Thymus (tissue), 11 donors: ENCODE measurements around the gene VSTM2B. TPM values are rescaled to one million over a fixed set of nuclear protein-coding genes. Genes with fewer than 3 reads are reported as not detected.

Experiments used
- DNase-seq, 9 donors: peaks; one replicate each; pipeline ENCODE4 v3.0.0-alpha.2; 2013; ENCODE audit warnings: low spot score in 9 of 9, low read depth in 6 of 9, missing footprints in 1 of 9
- H3K27ac ChIP-seq, 2 donors: one replicate each; pipeline ENCODE4 v1.5.1; 2013; ENCODE audit warnings: control low read depth in 1 of 2, low read depth in 1 of 2, low read length in 1 of 2, mild to moderate bottlenecking in 1 of 2, moderate library complexity in 1 of 2
- H3K27me3 ChIP-seq, 2 donors: one replicate each; pipeline ENCODE4 v1.5.1; 2013; ENCODE audit warnings: low read length in 1 of 2; ENCODE audit not compliant: control insufficient read depth in 2 of 2, insufficient read depth in 1 of 2
- H3K36me3 ChIP-seq, 2 donors: one replicate each; pipeline ENCODE4 v1.5.1; 2013; ENCODE audit warnings: low read length in 1 of 2, mild to moderate bottlenecking in 1 of 2, moderate library complexity in 1 of 2; ENCODE audit not compliant: control insufficient read depth in 2 of 2, insufficient read depth in 2 of 2
- H3K4me1 ChIP-seq, 2 donors: one replicate each; pipeline ENCODE4 v1.5.1; 2013; ENCODE audit warnings: low read length in 2 of 2; ENCODE audit not compliant: control insufficient read depth in 2 of 2, insufficient read depth in 2 of 2
- H3K4me3 ChIP-seq, 2 donors: one replicate each; pipeline ENCODE4 v1.5.1; 2013; ENCODE audit warnings: low read length in 2 of 2, control low read depth in 1 of 2, mild to moderate bottlenecking in 1 of 2
- H3K9me3 ChIP-seq, 2 donors: one replicate each; pipeline ENCODE4 v1.5.1; 2013; ENCODE audit warnings: low read length in 1 of 2, mild to moderate bottlenecking in 1 of 2; ENCODE audit not compliant: control insufficient read depth in 2 of 2, insufficient read depth in 1 of 2
- WGBS: extraction: QIAGEN DNeasy Blood & Tissue Kit; methylation state at CpG from one replicate; pipeline ENCODE4 v1.1.7; 2013; 5-methylcytosine and 5-hydroxymethylcytosine counted together
- polyA plus RNA-seq: library from polyadenylated mRNA; stranded (reverse); fragments of 200-250 nt; gene quantifications from one replicate; pipeline ENCODE4 v1.2.3, GENCODE V29; 2013
- total RNA-seq: library from RNA; stranded (reverse); fragments of 120-200 nt; gene quantifications from one replicate; pipeline ENCODE4 v1.2.4, GENCODE V29; 2013
- donor health status: healthy.

The VSTM2B gene
- total and polyA plus RNA-seq, 2 donors, result 0.16 TPM; not detected in 1

DNA sequence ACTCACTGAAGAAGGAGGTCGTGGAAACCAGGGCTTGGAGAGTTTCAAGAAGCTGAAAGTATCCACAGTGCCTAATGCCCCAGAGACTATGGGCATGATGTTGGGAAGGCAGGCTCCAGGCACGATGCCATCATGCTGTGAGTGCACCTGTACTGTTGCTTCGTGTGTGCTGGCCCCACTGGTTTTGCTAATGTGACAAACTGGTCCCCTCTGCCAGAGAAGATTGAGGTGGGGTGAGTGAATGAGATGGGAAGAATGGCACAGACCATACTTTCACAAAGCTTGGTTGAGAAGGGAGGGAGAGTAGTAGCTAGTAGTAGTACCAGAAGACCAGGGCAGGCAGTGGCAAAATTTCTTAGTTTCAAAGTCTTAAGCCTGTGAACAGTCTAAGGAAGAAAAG lies 61.3 kb downstream of the VSTM2B start:
- Histone ChIP-seq H3K36me3 (no peaks in the 10 kb centered on the region), H3K27me3 (no peaks in the 10 kb centered on the region), H3K9me3 (no peaks in the 10 kb centered on the region), H3K27ac (no peak overlapping the region), H3K4me3 (no peak overlapping the region), H3K4me1 (no peaks in the 10 kb centered on the region)
- no peak for DNase-seq
- 85% methylated on average over 3 of the region's 3 CpGs for WGBS

DNA sequence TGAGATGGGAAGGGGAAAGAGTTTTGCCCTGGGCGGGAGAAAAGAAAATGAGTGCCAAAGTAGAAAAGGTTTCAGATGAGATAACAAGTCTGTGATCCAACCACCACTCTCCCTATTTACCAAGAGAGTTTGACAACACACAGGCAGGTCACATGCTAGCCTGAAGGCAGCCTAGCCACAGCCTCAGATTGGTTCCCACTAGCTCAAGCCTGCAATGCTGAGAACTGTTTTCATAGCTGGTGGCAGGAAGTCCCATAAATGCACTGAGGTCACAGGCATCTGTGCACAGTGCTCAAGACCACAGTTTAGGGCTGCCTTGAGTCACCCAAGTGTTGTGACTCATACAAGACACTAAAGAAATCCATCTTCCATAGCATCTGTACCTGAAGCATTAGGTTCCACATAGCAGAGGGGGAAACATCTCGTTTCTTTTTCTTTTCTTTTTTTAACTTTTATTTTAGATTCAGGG lies 61.8 kb downstream of the VSTM2B start:
- Histone ChIP-seq H3K36me3 (no peaks in the 10 kb centered on the region), H3K9me3 (no peaks in the 10 kb centered on the region), H3K27me3 (no peaks in the 10 kb centered on the region), H3K4me1 (no peaks in the 10 kb centered on the region), H3K4me3 (no peak overlapping the region), H3K27ac (no peak overlapping the region)
- 68% methylated on average over 2 of the region's 2 CpGs for WGBS
- DNase-seq, result peak in 2 of 9 donors; percentile 8 to 43

DNA sequence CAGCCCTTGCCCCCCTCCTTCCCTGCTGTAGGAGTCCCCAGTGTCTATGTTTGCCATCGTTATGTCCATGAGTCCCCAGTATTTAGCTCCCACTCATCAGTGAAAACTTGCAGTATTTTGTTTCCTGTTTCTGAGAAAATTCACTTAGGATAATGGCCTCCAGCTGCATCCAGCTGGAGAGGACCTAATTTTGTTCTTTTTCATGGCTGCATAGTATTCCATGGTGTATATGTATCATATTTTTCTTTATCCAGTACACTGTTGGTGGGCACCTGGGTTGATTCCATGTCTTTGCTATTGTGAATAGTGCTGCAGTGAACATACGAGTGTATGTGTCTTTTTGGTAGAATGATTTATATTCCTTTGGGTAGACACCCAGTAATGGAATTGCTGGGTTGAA lies 62.3 kb downstream of the VSTM2B start:
- no peaks in the 10 kb centered on the region for H3K27me3 ChIP-seq

DNA sequence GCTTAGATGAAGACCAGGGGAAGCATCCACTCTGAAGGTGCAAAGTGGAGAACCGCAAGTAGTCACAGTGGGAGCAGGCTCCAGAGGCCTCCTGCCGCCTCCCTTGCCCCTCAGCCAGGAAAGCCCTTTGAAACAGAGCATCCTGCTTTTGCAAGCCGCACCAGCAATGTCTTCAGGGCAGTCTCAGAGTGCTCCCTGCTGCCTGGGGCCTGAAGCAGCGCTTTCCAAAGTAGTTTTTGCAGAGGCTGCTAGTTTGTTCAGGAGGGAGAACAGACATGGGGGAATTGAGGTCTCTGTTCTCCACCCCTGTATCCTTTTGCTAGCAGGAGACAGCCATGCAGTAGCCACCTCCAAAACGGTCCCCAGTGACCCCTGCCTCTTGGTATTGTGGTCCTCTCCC lies 64.5 kb downstream of the VSTM2B start:
- Histone ChIP-seq H3K9me3 (no peaks in the 10 kb centered on the region), H3K27me3 (peaks cover 0 to 3% of the 10 kb centered on the region in 2 donors)

More for the DNA sequence above, 62.3 kb downstream of the VSTM2B start:
- DNase-seq, result no peak
- WGBS, result 94% methylated on average over 2 of the region's 2 CpGs
- Histone ChIP-seq H3K36me3 (no peaks in the 10 kb centered on the region), H3K4me3 (no peak overlapping the region), H3K27ac (no peak overlapping the region), H3K4me1 (no peaks in the 10 kb centered on the region), H3K9me3 (no peaks in the 10 kb centered on the region)

DNA sequence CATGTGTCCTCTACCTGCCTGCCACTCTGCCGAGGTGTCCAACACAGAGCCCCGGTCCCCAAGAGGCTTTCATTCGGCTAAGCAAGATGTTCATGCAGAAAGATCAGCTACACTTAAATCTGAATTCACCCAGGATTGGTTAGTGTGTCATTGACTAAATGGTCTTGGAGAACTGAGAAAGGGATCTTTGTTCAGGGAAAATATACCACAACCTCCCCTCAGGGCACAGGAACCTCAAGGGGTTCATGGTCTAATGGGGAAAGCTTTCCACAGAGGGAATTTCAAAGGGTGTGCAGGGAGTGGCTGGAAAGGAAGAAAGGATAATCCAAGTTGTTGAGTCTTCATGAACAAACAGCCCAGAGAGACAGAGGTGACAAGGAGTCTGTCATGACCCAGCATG lies 65.9 kb downstream of the VSTM2B start:
- no peak for DNase-seq
- H3K4me1 ChIP-seq, result no peaks in the 10 kb centered on the region
- no peaks in the 10 kb centered on the region for H3K9me3 ChIP-seq
- H3K36me3 ChIP-seq, result no peaks in the 10 kb centered on the region
- no peak overlapping the region for H3K4me3 ChIP-seq
- H3K27me3 ChIP-seq, result peaks cover 3 to 16% of the 10 kb centered on the region in 2 donors
- 97% methylated on average over 3 of the region's 3 CpGs for WGBS
- H3K27ac ChIP-seq, result no peak overlapping the region

More for the DNA sequence above, 64.5 kb downstream of the VSTM2B start:
- no peaks in the 10 kb centered on the region for H3K4me1 ChIP-seq
- WGBS, result 59% methylated on average over 5 of the region's 5 CpGs
- no peak for DNase-seq
- H3K36me3 ChIP-seq, result no peaks in the 10 kb centered on the region
- no peak overlapping the region for H3K4me3 ChIP-seq
- H3K27ac ChIP-seq, result no peak overlapping the region

DNA sequence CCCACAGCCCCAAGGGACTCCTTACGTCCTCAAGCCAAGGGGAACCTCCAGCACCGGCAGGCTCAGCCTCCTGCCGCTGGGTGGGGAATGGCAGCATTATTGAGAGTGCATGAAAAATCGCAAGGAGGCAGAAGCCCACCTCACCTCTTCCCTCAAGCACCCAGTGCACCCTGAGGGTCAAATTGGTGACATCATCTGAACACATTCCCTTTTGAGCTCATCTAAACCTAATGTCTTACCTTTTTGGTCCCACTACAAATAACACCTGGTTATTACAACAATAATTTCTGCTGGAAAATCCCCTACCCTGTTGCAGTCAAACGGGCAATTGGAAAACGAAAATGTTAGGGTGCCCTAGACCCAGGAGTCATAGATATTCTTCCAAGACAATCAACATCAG lies 68.1 kb downstream of the VSTM2B start:
- Histone ChIP-seq H3K36me3 (no peaks in the 10 kb centered on the region), H3K9me3 (no peaks in the 10 kb centered on the region), H3K27ac (no peak overlapping the region), H3K27me3 (peaks cover 3 to 32% of the 10 kb centered on the region in 2 donors), H3K4me1 (no peaks in the 10 kb centered on the region), H3K4me3 (no peak overlapping the region)
- DNase-seq, result no peak
- WGBS, result 88% methylated on average over 6 of the region's 6 CpGs

DNA sequence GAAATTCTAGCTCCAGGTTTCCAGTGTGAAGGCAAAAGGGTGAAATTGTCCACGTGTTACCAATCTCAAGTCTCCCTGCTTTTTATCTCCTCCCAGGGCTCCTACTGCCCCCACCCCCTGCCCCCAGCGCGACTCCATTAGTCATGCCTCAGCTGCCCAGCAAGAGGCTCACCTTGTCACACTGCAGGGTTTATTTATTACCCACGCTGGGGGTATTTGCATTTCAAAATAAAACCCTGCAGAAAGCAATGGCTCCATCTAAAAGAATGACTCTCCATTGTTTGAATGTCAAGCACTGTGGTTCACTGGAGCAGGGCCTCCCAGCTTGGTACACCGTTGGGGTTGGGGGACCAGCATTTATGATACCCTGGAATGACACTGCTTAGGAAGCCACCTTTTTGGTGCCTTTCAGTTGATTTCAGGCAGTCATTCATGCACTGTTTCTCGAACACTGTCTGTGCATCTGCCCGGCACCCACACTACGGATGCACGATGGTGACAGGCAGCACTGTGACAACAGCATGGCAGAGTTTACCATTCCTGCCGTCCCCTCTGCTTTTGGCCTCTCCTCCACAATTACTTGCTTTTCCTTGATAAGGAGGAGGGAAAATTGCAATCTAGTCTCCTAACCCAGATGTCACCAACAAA lies 70.4 kb downstream of the VSTM2B start:
- Histone ChIP-seq H3K27me3 (peaks cover 3 to 32% of the 10 kb centered on the region in 2 donors), H3K27ac (no peak overlapping the region), H3K4me1 (no peaks in the 10 kb centered on the region), H3K36me3 (no peaks in the 10 kb centered on the region), H3K9me3 (no peaks in the 10 kb centered on the region), H3K4me3 (no peak overlapping the region)
- 51% methylated on average over 10 of the region's 10 CpGs for WGBS
- no peak for DNase-seq

DNA sequence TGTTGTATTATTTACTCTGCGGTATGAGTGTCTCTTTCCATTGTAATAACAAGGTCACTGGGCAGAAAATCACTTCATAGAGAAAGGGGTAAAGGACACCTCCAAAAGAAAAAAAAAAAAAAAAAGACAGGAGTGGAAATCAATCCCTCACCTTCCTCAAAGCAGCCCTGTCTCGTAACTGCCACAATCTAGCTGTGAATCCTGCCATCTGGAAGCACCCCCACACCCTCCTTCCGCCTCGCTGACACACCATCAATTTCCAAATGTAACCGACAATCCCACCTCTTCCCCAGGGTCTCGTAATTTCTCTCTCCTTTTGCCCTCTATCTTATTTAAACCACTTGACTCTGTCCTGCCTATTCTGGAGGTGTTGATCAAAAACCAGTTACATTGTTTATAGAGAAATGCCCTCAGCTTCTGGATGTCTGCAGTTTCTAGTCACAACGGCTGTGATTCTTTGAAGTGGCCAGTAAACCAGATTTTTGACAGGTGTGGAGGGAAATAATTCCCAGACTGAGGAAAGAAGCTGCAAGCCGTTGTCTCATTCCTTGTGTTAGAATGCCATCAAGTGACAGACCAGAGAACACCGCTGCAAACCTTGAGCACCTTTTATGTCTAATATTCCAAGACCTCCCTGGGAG lies 71.2 kb downstream of the VSTM2B start:
- Histone ChIP-seq H3K4me3 (no peak overlapping the region), H3K27ac (no peak overlapping the region), H3K9me3 (no peaks in the 10 kb centered on the region), H3K4me1 (no peaks in the 10 kb centered on the region), H3K27me3 (peaks cover 3 to 32% of the 10 kb centered on the region in 2 donors), H3K36me3 (no peaks in the 10 kb centered on the region)
- DNase-seq, result no peak
- 35% methylated on average over 9 of the region's 9 CpGs for WGBS

DNA sequence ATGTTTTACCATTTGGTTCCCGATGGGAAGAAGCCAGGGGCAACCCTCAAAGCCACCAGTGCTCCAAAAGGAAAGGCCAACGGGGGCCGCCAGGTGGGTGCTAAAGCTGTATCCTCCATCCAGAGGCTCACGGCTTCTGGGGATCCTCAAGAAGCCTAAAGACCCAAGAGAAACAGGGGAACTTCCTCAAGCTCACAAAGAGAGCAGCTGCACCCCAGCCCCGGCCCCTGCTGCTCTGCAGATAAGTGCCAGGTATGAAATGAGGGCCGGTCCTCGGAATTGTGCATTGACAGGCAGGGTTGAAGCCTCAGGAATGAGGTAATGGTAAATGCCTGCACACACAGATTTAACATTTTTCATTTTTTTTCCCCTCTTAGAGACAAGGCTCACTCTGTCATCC lies 72.2 kb downstream of the VSTM2B start:
- Histone ChIP-seq H3K27me3 (peaks cover 3 to 32% of the 10 kb centered on the region in 2 donors), H3K4me3 (no peak overlapping the region), H3K4me1 (no peaks in the 10 kb centered on the region), H3K27ac (no peak overlapping the region), H3K9me3 (no peaks in the 10 kb centered on the region), H3K36me3 (no peaks in the 10 kb centered on the region)
- 79% methylated on average over 7 of the region's 7 CpGs for WGBS
- DNase-seq, result no peak
